ENCODE results near the gene NXPE3. TPM values are rescaled to one million over a fixed set of nuclear protein-coding genes. Genes with fewer than 3 reads are reported as not detected.

The NXPE3 gene
- total RNA-seq, 1 donor from 2014 or later = 9.4 TPM

DNA sequence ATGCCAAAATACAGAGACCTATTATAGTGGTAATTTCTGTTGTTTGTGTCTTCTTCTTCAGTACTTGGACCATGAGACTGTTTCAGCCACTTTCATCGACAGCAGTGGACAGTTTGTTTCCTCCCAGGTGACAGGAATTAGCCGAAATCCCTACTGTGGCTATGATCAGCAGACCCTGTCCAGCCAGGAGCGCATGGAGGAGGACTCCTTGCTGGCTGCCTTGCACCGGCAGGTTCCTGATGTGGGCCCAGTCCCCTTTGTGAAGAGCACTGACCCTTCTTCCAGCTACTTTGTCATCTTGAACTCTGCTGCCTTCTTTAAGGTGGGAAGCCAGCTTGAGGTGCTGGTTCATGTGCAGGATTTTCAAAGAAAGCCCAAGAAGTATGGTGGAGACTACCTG, 22.2 kb downstream of the NXPE3 start:
- TF ChIP-seq EZH2 (IDR thresholded peaks at IDR 0.05) = no peak
- TF ChIP-seq EZH2phosphoT487 (IDR thresholded peaks at IDR 0.05) = no peak
- TF ChIP-seq, protein P1, sequence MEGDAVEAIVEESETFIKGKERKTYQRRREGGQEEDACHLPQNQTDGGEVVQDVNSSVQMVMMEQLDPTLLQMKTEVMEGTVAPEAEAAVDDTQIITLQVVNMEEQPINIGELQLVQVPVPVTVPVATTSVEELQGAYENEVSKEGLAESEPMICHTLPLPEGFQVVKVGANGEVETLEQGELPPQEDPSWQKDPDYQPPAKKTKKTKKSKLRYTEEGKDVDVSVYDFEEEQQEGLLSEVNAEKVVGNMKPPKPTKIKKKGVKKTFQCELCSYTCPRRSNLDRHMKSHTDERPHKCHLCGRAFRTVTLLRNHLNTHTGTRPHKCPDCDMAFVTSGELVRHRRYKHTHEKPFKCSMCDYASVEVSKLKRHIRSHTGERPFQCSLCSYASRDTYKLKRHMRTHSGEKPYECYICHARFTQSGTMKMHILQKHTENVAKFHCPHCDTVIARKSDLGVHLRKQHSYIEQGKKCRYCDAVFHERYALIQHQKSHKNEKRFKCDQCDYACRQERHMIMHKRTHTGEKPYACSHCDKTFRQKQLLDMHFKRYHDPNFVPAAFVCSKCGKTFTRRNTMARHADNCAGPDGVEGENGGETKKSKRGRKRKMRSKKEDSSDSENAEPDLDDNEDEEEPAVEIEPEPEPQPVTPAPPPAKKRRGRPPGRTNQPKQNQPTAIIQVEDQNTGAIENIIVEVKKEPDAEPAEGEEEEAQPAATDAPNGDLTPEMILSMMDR (IDR thresholded peaks at IDR 0.05) = no peak
- peaks cover 14% of the 10 kb centered on the region for H3K36me3 Mint-ChIP-seq
- no peaks in the 10 kb centered on the region for H3K9me3 ChIP-seq (ENCODE audit: low read depth)
- H3K4me3 Mint-ChIP-seq = no peak overlapping the region
- no peak overlapping the region for H3K4me2 ChIP-seq
- no peak overlapping the region for H3K27ac Mint-ChIP-seq
- peaks cover 3% of the 10 kb centered on the region for H3K79me2 ChIP-seq (ENCODE audit: low read depth)
- no peaks in the 10 kb centered on the region for H3K4me1 ChIP-seq
- H3K9me3 Mint-ChIP-seq = peaks cover 2% of the 10 kb centered on the region
- no peak overlapping the region for H3K27ac ChIP-seq
- H4K20me1 ChIP-seq (ENCODE audit: low read depth) = no peaks in the 10 kb centered on the region
- H3K9ac ChIP-seq = no peak overlapping the region
- no peaks in the 10 kb centered on the region for H3K27me3 Mint-ChIP-seq (ENCODE audit: insufficient read depth, low read depth)
- DNase-seq (ENCODE audit: low spot score) = no peak
- no peaks in the 10 kb centered on the region for H3K4me1 Mint-ChIP-seq
- H2AFZ ChIP-seq (replicated peaks) = no peak overlapping the region
- no peaks in the 10 kb centered on the region for H3K27me3 ChIP-seq
- H3K4me3 ChIP-seq = no peak overlapping the region
- peaks cover 6% of the 10 kb centered on the region for H3K36me3 ChIP-seq
- no peaks in the 10 kb centered on the region for H3F3A ChIP-seq (ENCODE audit: low read depth)

GRCh38 chr3:101802179-101802578, 23.2 kb downstream of the NXPE3 start:
- Mint-ChIP-seq H3K27ac (no peak overlapping the region), H3K9me3 (peaks cover 2% of the 10 kb centered on the region), H3K4me3 (no peak overlapping the region), H3K27me3 (ENCODE audit: insufficient read depth, low read depth) (no peaks in the 10 kb centered on the region), H3K36me3 (peaks cover 14% of the 10 kb centered on the region), H3K4me1 (no peaks in the 10 kb centered on the region)
- Histone ChIP-seq H3K9ac (no peak overlapping the region), H2AFZ (replicated peaks) (no peak overlapping the region), H3K4me1 (no peaks in the 10 kb centered on the region), H3K79me2 (ENCODE audit: low read depth) (peaks cover 3% of the 10 kb centered on the region), H3K36me3 (peaks cover 6% of the 10 kb centered on the region), H3F3A (ENCODE audit: low read depth) (no peaks in the 10 kb centered on the region), H3K27ac (no peak overlapping the region), H4K20me1 (ENCODE audit: low read depth) (no peaks in the 10 kb centered on the region), H3K9me3 (ENCODE audit: low read depth) (no peaks in the 10 kb centered on the region), H3K4me3 (no peak overlapping the region), H3K27me3 (no peaks in the 10 kb centered on the region), H3K4me2 (no peak overlapping the region)
- TF ChIP-seq EZH2 (IDR thresholded peaks at IDR 0.05) (no peak), EZH2phosphoT487 (IDR thresholded peaks at IDR 0.05) (no peak)
- TF ChIP-seq, protein P1 (IDR thresholded peaks at IDR 0.05) = no peak
- no peak for DNase-seq (ENCODE audit: low spot score)

GRCh38 chr3:101803173-101803782, 24.3 kb downstream of the NXPE3 start:
- Histone ChIP-seq H3K4me1 (no peaks in the 10 kb centered on the region), H3K9ac (no peak overlapping the region), H2AFZ (replicated peaks) (no peak overlapping the region), H3K4me2 (no peak overlapping the region), H4K20me1 (ENCODE audit: low read depth) (no peaks in the 10 kb centered on the region), H3K79me2 (ENCODE audit: low read depth) (peaks cover under 1% of the 10 kb centered on the region), H3K27me3 (no peaks in the 10 kb centered on the region), H3K9me3 (ENCODE audit: low read depth) (no peaks in the 10 kb centered on the region), H3F3A (ENCODE audit: low read depth) (no peaks in the 10 kb centered on the region), H3K27ac (no peak overlapping the region), H3K4me3 (no peak overlapping the region), H3K36me3 (peaks cover 6% of the 10 kb centered on the region)
- H3K4me1 Mint-ChIP-seq = no peaks in the 10 kb centered on the region
- TF ChIP-seq, protein P1 (IDR thresholded peaks at IDR 0.05) = peak; percentile 93
- TF ChIP-seq EZH2phosphoT487 (IDR thresholded peaks at IDR 0.05) = no peak
- H3K9me3 Mint-ChIP-seq = peaks cover 2% of the 10 kb centered on the region
- H3K27me3 Mint-ChIP-seq (ENCODE audit: insufficient read depth, low read depth) = no peaks in the 10 kb centered on the region
- H3K27ac Mint-ChIP-seq = no peak overlapping the region
- DNase-seq (ENCODE audit: low spot score) = peak; percentile 77
- peaks cover 11% of the 10 kb centered on the region for H3K36me3 Mint-ChIP-seq
- H3K4me3 Mint-ChIP-seq = no peak overlapping the region

Measured in neural progenitor cell (in vitro differentiated cells).